ENCODE results near the gene PSTPIP2.

DNA sequence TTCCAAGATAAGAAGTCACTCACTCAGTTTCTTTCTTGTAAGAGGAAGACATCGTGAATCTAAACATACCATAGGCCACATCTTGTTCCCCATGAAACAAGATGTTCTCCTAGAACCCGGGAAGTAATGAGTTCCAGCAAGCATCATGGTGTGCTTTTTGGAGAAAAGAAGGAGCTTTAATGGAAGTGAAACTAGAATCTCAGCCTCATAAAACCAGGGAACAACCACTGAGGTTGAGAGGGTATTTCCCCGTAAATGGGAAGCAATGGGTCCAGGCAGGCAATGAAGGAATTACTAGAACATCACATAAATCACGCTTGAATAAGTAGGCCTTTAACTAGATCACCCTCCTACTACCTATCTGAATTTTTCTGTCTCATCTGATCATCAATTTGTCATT, 40.3 kb downstream of the PSTPIP2 start:
- no peak for TF ChIP-seq EZH2phosphoT487 (IDR thresholded peaks at IDR 0.05; ENCODE audit: insufficient read depth, low read depth)
- no peak for TF ChIP-seq EZH2 (IDR thresholded peaks at IDR 0.05; ENCODE audit: insufficient read depth, poor library complexity, severe bottlenecking)
